Ishikawa (cell line): ENCODE measurements around the gene CA10.

Experiments
- CEBPB ChIP-seq: IDR thresholded peaks from 2 replicates; pipeline ENCODE4 v1.6.1; 2012
- CREB1 ChIP-seq: IDR thresholded peaks from 2 replicates; pipeline ENCODE4 v1.6.1; 2012; ENCODE audit warnings: low read depth
- EGR1 ChIP-seq: IDR thresholded peaks from 2 replicates; pipeline ENCODE4 v1.6.1; 2012
- EP300 ChIP-seq: IDR thresholded peaks from 2 replicates; pipeline ENCODE4 v1.6.1; 2012; ENCODE audit warnings: borderline replicate concordance
- FOXM1 ChIP-seq: IDR thresholded peaks from 2 replicates; pipeline ENCODE4 v1.6.1; 2012; ENCODE audit warnings: low read depth, borderline replicate concordance
- MAX ChIP-seq: IDR thresholded peaks from 2 replicates; pipeline ENCODE4 v1.6.1; 2012
- NFIC ChIP-seq: IDR thresholded peaks from 2 replicates; pipeline ENCODE4 v1.6.1; 2012
- RAD21 ChIP-seq: IDR thresholded peaks from 2 replicates; pipeline ENCODE4 v1.6.1; 2012; ENCODE audit warnings: low read depth
- REST ChIP-seq: IDR thresholded peaks from 2 replicates; pipeline ENCODE4 v1.6.1; 2012; ENCODE audit warnings: low read depth, mild to moderate bottlenecking
- TAF1 ChIP-seq: IDR thresholded peaks from 2 replicates; pipeline ENCODE4 v1.6.1; 2012; ENCODE audit warnings: low read depth, mild to moderate bottlenecking
- TCF12 ChIP-seq: IDR thresholded peaks from 2 replicates; pipeline ENCODE4 v1.6.1; 2012; ENCODE audit warnings: low read depth
- TEAD4 ChIP-seq: IDR thresholded peaks from 2 replicates; pipeline ENCODE4 v1.6.1; 2012
- YY1 ChIP-seq: IDR thresholded peaks from 2 replicates; pipeline ENCODE4 v1.6.1; 2012; ENCODE audit warnings: low read depth

- TF ChIP-seq REST: no peak
- no peak for TF ChIP-seq CREB1
- no peak for TF ChIP-seq TAF1
- no peak for TF ChIP-seq CEBPB
- TF ChIP-seq RAD21: no peak
- no peak for TF ChIP-seq MAX
- TF ChIP-seq EP300: no peak
- no peak for TF ChIP-seq YY1
- no peak for TF ChIP-seq NFIC
- no peak for TF ChIP-seq TCF12
- TF ChIP-seq FOXM1: no peak
- TF ChIP-seq EGR1: no peak
- TF ChIP-seq TEAD4: no peak
These were observed 476.4 kb downstream of the CA10 start for GRCh38 chr17:51682115-51682514.
